SK-N-SH (cell line): ENCODE results near the gene DCLK1. TPM values are rescaled to one million over a fixed set of nuclear protein-coding genes. Genes with fewer than 3 reads are reported as not detected.

Source experiments
- CTCF ChIA-PET: fragments of 300-600, 350-600 bp; formaldehyde crosslinking; extraction: SDS; loops from one replicate; lab custom pipeline; 2021; lab: Yijun Ruan, JAX
- POLR2A ChIA-PET: fragments of 350-600 bp; sonication (Branson Sonifier 250); formaldehyde crosslinking; extraction: SDS; loops from one replicate; lab custom pipeline; 2020; ENCODE audit warnings: antibody characterized with exemption, inconsistent platforms; lab: Yijun Ruan, JAX
- DNase-seq: peaks from one replicate; pipeline ENCODE4 v3.0.0; 2012
- H2AFZ ChIP-seq: fragments of 200-600 bp; sonication (generic); 2 replicates; pipeline ENCODE4 v1.8.1; 2016; ENCODE audit warnings: antibody characterized with exemption, mild to moderate bottlenecking, low read depth
- H3F3A ChIP-seq: fragments of 200-600 bp; sonication (generic); replicated peaks from 2 replicates; pipeline ENCODE3; 2016; ENCODE audit warnings: antibody characterized with exemption, mild to moderate bottlenecking; ENCODE audit not compliant: insufficient read depth
- H3K27ac ChIP-seq, 2 experiments: fragments of 200-500 bp in 1 of 2; fragments of 200-600 bp in 1 of 2; sonication (Bioruptor generic) in 1 of 2; sonication (generic), shearing (Covaris generic) in 1 of 2; 2 replicates each; pipeline versions ENCODE4 v1.5.1 to v1.6.1; 2014 to 2016; ENCODE audit warnings: low read depth in 2 of 2, inconsistent platforms in 1 of 2, low read length in 1 of 2, mild to moderate bottlenecking in 1 of 2, mixed read lengths in 1 of 2
- H3K27me3 ChIP-seq: fragments of 200-600 bp; sonication (generic), shearing (Covaris generic); 2 replicates; pipeline ENCODE4 v1.6.1; 2016; ENCODE audit warnings: mixed run types; ENCODE audit not compliant: insufficient read depth
- H3K36me3 ChIP-seq, 2 experiments: fragments of 200-500 bp in 1 of 2; fragments of 200-600 bp in 1 of 2; sonication (Bioruptor generic) in 1 of 2; sonication (generic) in 1 of 2; replicated peaks in 1 of 2; 2 replicates each; pipeline versions ENCODE3 to v1.5.1; 2014 to 2016; ENCODE audit warnings: low read length in 1 of 2, mild to moderate bottlenecking in 1 of 2; ENCODE audit not compliant: insufficient read depth in 2 of 2, control insufficient read depth in 1 of 2
- H3K4me1 ChIP-seq, 2 experiments: fragments of 200-500 bp in 1 of 2; fragments of 200-600 bp in 1 of 2; sonication (Bioruptor generic) in 1 of 2; sonication (generic), shearing (Covaris generic) in 1 of 2; 2 replicates each; pipeline versions ENCODE4 v1.5.1 to v1.6.1; 2014 to 2016; ENCODE audit warnings: low read depth in 1 of 2, low read length in 1 of 2, mixed run types in 1 of 2; ENCODE audit not compliant: insufficient read depth in 2 of 2, control insufficient read depth in 1 of 2
- H3K4me2 ChIP-seq: fragments of 200-600 bp; sonication (generic), shearing (Covaris generic); 2 replicates; pipeline ENCODE4 v1.6.1; 2017; ENCODE audit warnings: mixed run types
- H3K4me3 ChIP-seq, 2 experiments: fragments of 200-500 bp in 1 of 2; fragments of 200-600 bp in 1 of 2; sonication (Bioruptor generic) in 1 of 2; sonication (generic), shearing (Covaris generic) in 1 of 2; 2 replicates each; pipeline versions ENCODE4 v1.5.1 to v1.8.1; 2014 to 2016; ENCODE audit warnings: low read depth in 2 of 2, inconsistent platforms in 1 of 2, low read length in 1 of 2, mild to moderate bottlenecking in 1 of 2, mixed read lengths in 1 of 2, moderate library complexity in 1 of 2
- H3K79me2 ChIP-seq: fragments of 200-600 bp; sonication (generic); 2 replicates; pipeline ENCODE4 v1.8.1; 2017; ENCODE audit warnings: mild to moderate bottlenecking; ENCODE audit not compliant: insufficient read depth
- H3K9ac ChIP-seq: fragments of 200-600 bp; sonication (generic); 2 replicates; pipeline ENCODE4 v1.6.1; 2017; ENCODE audit warnings: mixed run types
- H3K9me2 ChIP-seq: fragments of 200-600 bp; sonication (generic); 2 replicates; pipeline ENCODE4 v1.6.1; 2017; ENCODE audit warnings: mixed run types
- H3K9me3 ChIP-seq: fragments of 200-600 bp; sonication (generic); 2 replicates; pipeline ENCODE4 v1.6.1; 2017; ENCODE audit warnings: mixed run types, mild to moderate bottlenecking, moderate library complexity
- H4K20me1 ChIP-seq: fragments of 200-600 bp; sonication (generic); 2 replicates; pipeline ENCODE4 v1.6.1; 2017; ENCODE audit warnings: mild to moderate bottlenecking, mixed run types; ENCODE audit not compliant: insufficient read depth
- CHD2 ChIP-seq: fragments of 150-350 bp; IDR thresholded peaks from 2 replicates; pipeline ENCODE4 v1.6.1; 2018; ENCODE audit warnings: low read length; ENCODE audit not compliant: partially characterized antibody
- ELF1 ChIP-seq: IDR thresholded peaks from 2 replicates; pipeline ENCODE4 v1.4.0; 2012
- EZH2phosphoT487 ChIP-seq: fragments of 200-600 bp; sonication (generic); IDR thresholded peaks from 2 replicates; pipeline ENCODE4 v1.6.1; 2017; ENCODE audit warnings: low read depth, mixed run types, mild to moderate bottlenecking, antibody characterized with exemption, moderate library complexity, borderline replicate concordance
- FOXM1 ChIP-seq: IDR thresholded peaks from 2 replicates; pipeline ENCODE4 v1.4.0; 2012; ENCODE audit warnings: low read depth, mild to moderate bottlenecking
- GABPA ChIP-seq: IDR thresholded peaks from 2 replicates; pipeline ENCODE4 v1.4.0; 2012; ENCODE audit warnings: low read depth, mild to moderate bottlenecking
- JUND ChIP-seq: IDR thresholded peaks from 2 replicates; pipeline ENCODE4 v1.4.0; 2012
- MXI1 ChIP-seq: IDR thresholded peaks from 2 replicates; pipeline ENCODE4 v1.6.1; 2012; ENCODE audit warnings: mild to moderate bottlenecking, low read depth, low read length, improper control_type of control experiment
- NFIC ChIP-seq: IDR thresholded peaks from 2 replicates; pipeline ENCODE4 v1.4.0; 2012; ENCODE audit warnings: borderline replicate concordance
- PBX3 ChIP-seq: IDR thresholded peaks from 2 replicates; pipeline ENCODE4; 2012
- POLR2AphosphoS5 ChIP-seq: IDR thresholded peaks from 2 replicates; pipeline ENCODE4 v1.6.1; 2012; ENCODE audit warnings: low read depth, low read length
- RAD21 ChIP-seq: IDR thresholded peaks from 2 replicates; pipeline ENCODE4 v1.6.1; 2012; ENCODE audit warnings: mild to moderate bottlenecking, low read length
- RCOR1 ChIP-seq: fragments of 150-350 bp; IDR thresholded peaks from 2 replicates; pipeline ENCODE4 v1.6.1; 2017; ENCODE audit warnings: antibody characterized with exemption, low read length
- RXRA ChIP-seq: IDR thresholded peaks from 2 replicates; pipeline ENCODE4 v1.4.0; 2012; ENCODE audit warnings: low read depth, mild to moderate bottlenecking, borderline replicate concordance
- SIN3A ChIP-seq: IDR thresholded peaks from 2 replicates; pipeline ENCODE4 v1.6.1; 2012; ENCODE audit warnings: low read depth, mild to moderate bottlenecking, low read length, moderate library complexity, borderline replicate concordance
- SMC3 ChIP-seq: IDR thresholded peaks from 2 replicates; pipeline ENCODE4 v1.6.1; 2012; ENCODE audit warnings: low read depth, low read length, improper control_type of control experiment
- TCF12 ChIP-seq: IDR thresholded peaks from 2 replicates; pipeline ENCODE4 v1.4.0; 2012
- TEAD4 ChIP-seq: IDR thresholded peaks from 2 replicates; pipeline ENCODE4 v1.4.0; 2012; ENCODE audit warnings: mild to moderate bottlenecking, borderline replicate concordance; ENCODE audit not compliant: insufficient read depth
- USF1 ChIP-seq: IDR thresholded peaks from 2 replicates; pipeline ENCODE4 v1.4.0; 2012; ENCODE audit warnings: low read depth, borderline replicate concordance
- WGBS: methylation state at CpG from one replicate; pipeline ENCODE4 v1.1.6; 2017; ENCODE audit warnings: low lambda C conversion rate; 5-methylcytosine and 5-hydroxymethylcytosine counted together
- polyA plus RNA-seq, 3 experiments: library from polyadenylated mRNA; depleted of rRNA; stranded (reverse); fragments of >200 nt; gene quantifications; 2 replicates each; pipeline ENCODE4 v1.2.3, GENCODE V29; 2012

Gene DCLK1
- polyA plus RNA-seq, 1 of the 3 experiments (the other 2 are of a cell fraction): 1.1 TPM

GRCh38 chr13:35886332-35887114 lies 244.7 kb downstream of the DCLK1 start:
- ChIA-PET CTCF (interaction anchor here (1.5 kb wide), 1 partner anchor 388 kb away, joined by 3 read pairs; no protein-coding TSS in a partner anchor), POLR2A (no interaction called here)
- H3K36me3 ChIP-seq: no peaks in the 10 kb centered on the region
- H3K9ac ChIP-seq: no peak overlapping the region
- TF ChIP-seq RAD21 (no peak), PBX3 (no peak), USF1 (no peak), RCOR1 (no peak), TEAD4 (no peak), SMC3 (no peak), MXI1 (no peak), EZH2phosphoT487 (no peak), JUND (no peak), ELF1 (no peak), POLR2AphosphoS5 (no peak)
- no peak overlapping the region for H3K4me3 ChIP-seq
- no peaks in the 10 kb centered on the region for H3K27me3 ChIP-seq
- H2AFZ ChIP-seq: no peak overlapping the region
- peaks cover 19% of the 10 kb centered on the region for H3F3A ChIP-seq
- H4K20me1 ChIP-seq: no peaks in the 10 kb centered on the region
- no peak for DNase-seq
- H3K4me2 ChIP-seq: peak overlapping the region; percentile 6; the same call in 1 of the 2 replicates
- H3K4me1 ChIP-seq: peaks cover 25 to 29% of the 10 kb centered on the region in 2 experiments; a peak in 3 of 4 replicates
- 53% methylated on average over 9 of the region's 9 CpGs for WGBS
- no peaks in the 10 kb centered on the region for H3K79me2 ChIP-seq
- no peaks in the 10 kb centered on the region for H3K9me3 ChIP-seq
- no peaks in the 10 kb centered on the region for H3K9me2 ChIP-seq
- no peak overlapping the region for H3K27ac ChIP-seq

GRCh38 chr13:35884211-35884760 lies 246.9 kb downstream of the DCLK1 start:
- H3K27me3 ChIP-seq: no peaks in the 10 kb centered on the region
- TF ChIP-seq RXRA (no peak), CHD2 (no peak), GABPA (no peak), NFIC (no peak), FOXM1 (no peak), TCF12 (peak; percentile 73), TEAD4 (no peak), SIN3A (no peak)
- TF ChIP-seq, all 33 proteins: peak for 1
- H2AFZ ChIP-seq: no peak overlapping the region
- no peak for DNase-seq
- H3K27ac ChIP-seq: peak overlapping the region in 1 of 2 experiments; percentile 16; a peak in 2 of 4 replicates
- H3K79me2 ChIP-seq: no peaks in the 10 kb centered on the region
- ChIA-PET POLR2A (no interaction called here), CTCF (interaction anchor here (1.0 to 1.4 kb wide), 2 partner anchors 24 to 69 kb away, joined by 3 read pairs; no protein-coding TSS in a partner anchor)
- no peaks in the 10 kb centered on the region for H4K20me1 ChIP-seq
- H3K4me3 ChIP-seq: no peak overlapping the region
- 56% methylated on average over 4 of the region's 4 CpGs for WGBS
- no peaks in the 10 kb centered on the region for H3K9me2 ChIP-seq
- H3K36me3 ChIP-seq: no peaks in the 10 kb centered on the region
- H3K4me2 ChIP-seq: no peak overlapping the region; the same call in 1 of the 2 replicates
- H3K9me3 ChIP-seq: no peaks in the 10 kb centered on the region
- peaks cover 7% of the 10 kb centered on the region for H3F3A ChIP-seq
- no peak overlapping the region for H3K9ac ChIP-seq
- H3K4me1 ChIP-seq: peaks cover 23 to 25% of the 10 kb centered on the region in 2 experiments; a peak in 3 of 4 replicates
